NCI-H1092 treated with DMSO at 0.1 percent for 48 hours (cell line): ENCODE results near the gene PDE3B.
"Not testable (repeated sequence)": the region's sequence is repeated elsewhere in the genome, so short reads cannot be mapped to it uniquely, and the experiment has no call there.

Experiments
- DNase-seq: peaks from one replicate; lab custom pipeline; 2025; lab: John Stamatoyannopoulos, UW

Gene PDE3B

GRCh38 chr11:14643697-14644225 lies at the start of gene PDE3B:
Gene PDE3B (plus strand): TSS chr11:14643804. CDS start chr11:14644076, 272 bp downstream.
- peak; percentile 76 for DNase-seq

- DNase-seq = not testable (repeated sequence)
Measured at GRCh38 chr11:14595261-14595660, 48.3 kb upstream of the PDE3B start.

- DNase-seq = no peak
Measured at GRCh38 chr11:14607713-14608112, 35.9 kb upstream of the PDE3B start.

GRCh38 chr11:14609902-14610301 lies 33.7 kb upstream of the PDE3B start:
- no peak for DNase-seq

GRCh38 chr11:14611939-14612338 lies 31.7 kb upstream of the PDE3B start:
- no peak for DNase-seq

- no peak for DNase-seq
Measured at GRCh38 chr11:14612694-14613093, 30.9 kb upstream of the PDE3B start.

- no peak for DNase-seq
Measured at GRCh38 chr11:14614091-14614622, 29.4 kb upstream of the PDE3B start.

- DNase-seq = no peak
Measured at GRCh38 chr11:14617241-14618027, 26.2 kb upstream of the PDE3B start.

GRCh38 chr11:14618060-14618459 lies 25.5 kb upstream of the PDE3B start:
- no peak for DNase-seq

GRCh38 chr11:14619603-14620531 lies 23.7 kb upstream of the PDE3B start:
- no peak for DNase-seq

- DNase-seq = no peak
Measured at GRCh38 chr11:14622223-14622954, 21.2 kb upstream of the PDE3B start.

GRCh38 chr11:14623036-14623435 lies 20.6 kb upstream of the PDE3B start:
- no peak for DNase-seq

GRCh38 chr11:14625586-14626205 lies 17.9 kb upstream of the PDE3B start:
- DNase-seq = no peak

- no peak for DNase-seq
Measured at GRCh38 chr11:14626650-14627049, 17.0 kb upstream of the PDE3B start.

- not testable (repeated sequence) for DNase-seq
Measured at GRCh38 chr11:14633506-14634224, 9.9 kb upstream of the PDE3B start.

GRCh38 chr11:14634813-14635212 lies 8.8 kb upstream of the PDE3B start:
- DNase-seq = no peak

- DNase-seq = no peak
Measured at GRCh38 chr11:14635546-14635945, 8.1 kb upstream of the PDE3B start.

GRCh38 chr11:14636119-14636518 lies 7.5 kb upstream of the PDE3B start:
- DNase-seq = no peak

GRCh38 chr11:14637868-14638409 lies 5.7 kb upstream of the PDE3B start:
- no peak for DNase-seq

- DNase-seq = no peak
Measured at GRCh38 chr11:14638561-14638960, 5.0 kb upstream of the PDE3B start.
